HG03439 (cell line): ENCODE data around the gene INTS11.

ENCODE experiments used
- ATAC-seq: cut with Tn5 transposase; IDR thresholded peaks from one replicate; pipeline ENCODE4 v1.9.1; 2021; ENCODE audit warnings: mild to moderate bottlenecking, moderate library complexity; ENCODE audit not compliant: unreplicated experiment

Gene INTS11

GRCh38 chr1:1303736-1304135 is 20.7 kb downstream of the INTS11 start:
- ATAC-seq: no peak

GRCh38 chr1:1302951-1303509 is 21.4 kb downstream of the INTS11 start:
- no peak for ATAC-seq

- ATAC-seq: no peak
Observed at GRCh38 chr1:1302006-1302430, 22.4 kb downstream of the INTS11 start.

- no peak for ATAC-seq
Observed at GRCh38 chr1:1300352-1300739, 24.1 kb downstream of the INTS11 start.

- ATAC-seq: no peak
Observed at GRCh38 chr1:1299686-1300351, 24.6 kb downstream of the INTS11 start.

- ATAC-seq: no peak
Observed at GRCh38 chr1:1298861-1299685, 25.4 kb downstream of the INTS11 start.

GRCh38 chr1:1297802-1298424 is 26.5 kb downstream of the INTS11 start:
- ATAC-seq: no peak

- ATAC-seq: no peak
Observed at GRCh38 chr1:1296070-1297061, 28.1 kb downstream of the INTS11 start.

GRCh38 chr1:1295154-1295923 is 29.1 kb downstream of the INTS11 start:
- ATAC-seq: no peak

GRCh38 chr1:1294250-1294890 is 30.1 kb downstream of the INTS11 start:
- no peak for ATAC-seq

GRCh38 chr1:1293263-1294249 is 30.9 kb downstream of the INTS11 start:
- ATAC-seq: no peak

- ATAC-seq: no peak
Observed at GRCh38 chr1:1292851-1293250, 31.6 kb downstream of the INTS11 start.

- ATAC-seq: no peak
Observed at GRCh38 chr1:1292442-1292779, 32.0 kb downstream of the INTS11 start.

- no peak for ATAC-seq
Observed at GRCh38 chr1:1291548-1292441, 32.7 kb downstream of the INTS11 start.

- no peak for ATAC-seq
Observed at GRCh38 chr1:1291023-1291528, 33.4 kb downstream of the INTS11 start.

GRCh38 chr1:1290238-1290731 is 34.2 kb downstream of the INTS11 start:
- ATAC-seq: no peak
